WTC11 (cell line): ENCODE measurements around the gene SLC27A5.
"Not testable (repeated sequence)": the region's sequence is repeated elsewhere in the genome, so short reads cannot be mapped to it uniquely, and the experiment has no call there.

Source experiments
- ARID4B ChIP-seq: sonication (generic); formaldehyde crosslinking; IDR thresholded peaks from 2 replicates; pipeline ENCODE4 v1.8.0; 2023; ENCODE audit warnings: missing genetic modification reagents, mild to moderate bottlenecking, borderline replicate concordance
- ATF2 ChIP-seq: sonication (generic); formaldehyde crosslinking; IDR thresholded peaks from 2 replicates; pipeline ENCODE4 v1.8.1; 2022; ENCODE audit warnings: low read depth, missing genetic modification reagents, borderline replicate concordance
- CBFB ChIP-seq: sonication (generic); formaldehyde crosslinking; IDR thresholded peaks from 2 replicates; pipeline ENCODE4 v1.8.1; 2022; ENCODE audit warnings: mild to moderate bottlenecking, low read depth, missing genetic modification reagents
- CREB1 ChIP-seq: sonication (generic); formaldehyde crosslinking; IDR thresholded peaks from 2 replicates; pipeline ENCODE4 v1.8.0; 2023; ENCODE audit warnings: mild to moderate bottlenecking, missing genetic modification reagents
- CTCF ChIP-seq: fragments of 200-600 bp; IDR thresholded peaks from 2 replicates; pipeline ENCODE4 v1.8.0; 2022; ENCODE audit warnings: antibody characterized with exemption
- E2F1 ChIP-seq: sonication (generic); formaldehyde crosslinking; IDR thresholded peaks from 2 replicates; pipeline ENCODE4 v1.8.0; 2022; ENCODE audit warnings: mild to moderate bottlenecking, missing genetic modification reagents
- HMGXB4 ChIP-seq: sonication (generic); formaldehyde crosslinking; IDR thresholded peaks from 2 replicates; pipeline ENCODE4 v1.8.1; 2023; ENCODE audit warnings: mild to moderate bottlenecking, moderate library complexity, missing genetic modification reagents
- MAX ChIP-seq: sonication (generic); formaldehyde crosslinking; IDR thresholded peaks from 2 replicates; pipeline ENCODE4 v1.8.0; 2022; ENCODE audit warnings: mild to moderate bottlenecking, missing genetic modification reagents
- MYBL2 ChIP-seq: sonication (generic); formaldehyde crosslinking; IDR thresholded peaks from 2 replicates; pipeline ENCODE4 v1.8.1; 2023; ENCODE audit warnings: mild to moderate bottlenecking, moderate library complexity, missing genetic modification reagents
- NR1H2 ChIP-seq: sonication (generic); formaldehyde crosslinking; IDR thresholded peaks from 2 replicates; pipeline ENCODE4 v1.9.0; 2021; ENCODE audit warnings: mild to moderate bottlenecking, moderate library complexity, missing genetic modification reagents
- SMAD4 ChIP-seq: sonication (generic); formaldehyde crosslinking; IDR thresholded peaks from 2 replicates; pipeline ENCODE4 v1.8.0; 2022; ENCODE audit warnings: mild to moderate bottlenecking, missing genetic modification reagents
- SP1 ChIP-seq: sonication (generic); formaldehyde crosslinking; conservative IDR thresholded peaks from 2 replicates; pipeline ENCODE4 v1.8.1; 2022; ENCODE audit warnings: missing genetic modification reagents
- ZNF121 ChIP-seq: sonication (generic); formaldehyde crosslinking; IDR thresholded peaks from 2 replicates; pipeline ENCODE4 v1.8.0; 2023; ENCODE audit warnings: missing genetic modification reagents
- ZNF263 ChIP-seq: sonication (generic); formaldehyde crosslinking; IDR thresholded peaks from 2 replicates; pipeline ENCODE4 v1.8.1; 2022; ENCODE audit warnings: low read depth, mild to moderate bottlenecking, moderate library complexity, missing genetic modification reagents

GRCh38 chr19:58539169-58539559 lies 27.4 kb upstream of the SLC27A5 start:
- TF ChIP-seq CTCF; CBFB; ATF2; SP1 (CRISPR knock-in tag); SMAD4; ZNF121 (CRISPR knock-in tag); E2F1 (CRISPR knock-in tag); ZNF263 (CRISPR knock-in tag); NR1H2 (CRISPR knock-in tag); MAX (CRISPR knock-in tag); ARID4B (CRISPR knock-in tag); CREB1; MYBL2 (CRISPR knock-in tag); HMGXB4: not testable (repeated sequence)
